ENCODE data around the gene GOLGA7B.

Gene GOLGA7B

DNA sequence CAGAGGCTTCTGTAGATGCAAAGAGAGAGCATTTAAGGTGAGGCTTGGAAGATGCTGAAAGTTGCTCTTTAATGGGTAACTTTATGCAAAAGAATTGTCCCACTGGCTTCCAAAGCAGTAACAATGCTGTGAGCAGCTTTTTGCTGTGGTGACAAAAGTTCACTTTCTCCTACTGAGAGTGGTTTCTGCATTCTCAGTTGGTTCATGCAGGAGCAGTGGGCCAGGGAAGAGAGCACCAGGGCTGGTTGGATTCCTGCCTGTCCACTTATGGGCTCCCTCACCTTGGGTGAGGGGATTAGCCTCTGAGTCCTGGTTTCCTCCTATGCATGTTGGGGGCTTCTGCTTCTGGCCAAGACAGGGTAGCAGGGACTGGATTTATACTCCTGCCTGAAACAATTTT lies 31.1 kb upstream of the GOLGA7B start:
- Histone ChIP-seq H3K4me3 (ENCODE audit: low read depth in 1 of 2, low read length in 2 of 2) (no peak overlapping the region), H3K4me1 (ENCODE audit: control insufficient read depth in 1 of 2, insufficient read depth in 2 of 2, low read length in 2 of 2) (no peaks in the 10 kb centered on the region), H3K36me3 (ENCODE audit: control insufficient read depth in 1 of 2, insufficient read depth in 2 of 2, low read length in 2 of 2) (no peaks in the 10 kb centered on the region), H3K27me3 (ENCODE audit: low read depth, low read length) (no peaks in the 10 kb centered on the region), H3K9me3 (ENCODE audit: control insufficient read depth in 1 of 2, low read length in 2 of 2) (no peaks in the 10 kb centered on the region), H3K27ac (ENCODE audit: low read length) (no peak overlapping the region)

- Histone ChIP-seq H3K36me3 (ENCODE audit: control insufficient read depth in 1 of 2, insufficient read depth in 2 of 2, low read length in 2 of 2) (no peaks in the 10 kb centered on the region), H3K4me3 (ENCODE audit: low read depth in 1 of 2, low read length in 2 of 2) (no peak overlapping the region), H3K27me3 (ENCODE audit: low read depth, low read length) (no peaks in the 10 kb centered on the region), H3K4me1 (ENCODE audit: control insufficient read depth in 1 of 2, insufficient read depth in 2 of 2, low read length in 2 of 2) (no peaks in the 10 kb centered on the region), H3K9me3 (ENCODE audit: control insufficient read depth in 1 of 2, low read length in 2 of 2) (no peaks in the 10 kb centered on the region), H3K27ac (ENCODE audit: low read length) (no peak overlapping the region)
Observed at GRCh38 chr10:97820096-97820704, 29.4 kb upstream of the GOLGA7B start.

GRCh38 chr10:97821308-97822038 lies 28.2 kb upstream of the GOLGA7B start:
- Histone ChIP-seq H3K4me3 (ENCODE audit: low read depth in 1 of 2, low read length in 2 of 2) (no peak overlapping the region), H3K36me3 (ENCODE audit: control insufficient read depth in 1 of 2, insufficient read depth in 2 of 2, low read length in 2 of 2) (no peaks in the 10 kb centered on the region), H3K27me3 (ENCODE audit: low read depth, low read length) (no peaks in the 10 kb centered on the region), H3K9me3 (ENCODE audit: control insufficient read depth in 1 of 2, low read length in 2 of 2) (no peaks in the 10 kb centered on the region), H3K27ac (ENCODE audit: low read length) (no peak overlapping the region), H3K4me1 (ENCODE audit: control insufficient read depth in 1 of 2, insufficient read depth in 2 of 2, low read length in 2 of 2) (no peaks in the 10 kb centered on the region)

DNA sequence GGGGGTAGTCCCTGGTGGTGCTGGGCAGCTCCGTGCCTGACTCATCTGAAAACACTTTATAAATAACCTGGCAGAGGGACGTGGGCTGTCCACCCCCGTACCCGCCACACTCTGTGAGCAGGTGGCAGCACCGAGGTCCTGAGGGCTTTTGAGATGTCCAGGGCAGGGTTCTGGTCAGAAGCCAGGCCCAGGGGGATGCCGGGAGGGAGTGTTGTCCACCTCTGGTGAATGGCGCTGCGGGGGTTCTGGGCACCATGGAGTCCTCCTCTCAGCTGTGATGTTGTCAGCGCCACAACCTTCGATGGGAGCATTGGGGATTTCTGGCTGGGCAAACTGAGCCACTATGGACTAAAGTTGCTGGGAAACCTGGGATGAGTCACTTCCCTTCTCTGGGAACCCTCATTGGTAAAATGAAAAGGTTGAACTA lies 27.4 kb upstream of the GOLGA7B start:
- no peaks in the 10 kb centered on the region for H3K9me3 ChIP-seq (ENCODE audit: control insufficient read depth in 1 of 2, low read length in 2 of 2)
- H3K27ac ChIP-seq (ENCODE audit: low read length): no peak overlapping the region
- H3K4me1 ChIP-seq (ENCODE audit: control insufficient read depth in 1 of 2, insufficient read depth in 2 of 2, low read length in 2 of 2): no peaks in the 10 kb centered on the region
- no peak overlapping the region for H3K4me3 ChIP-seq (ENCODE audit: low read depth in 1 of 2, low read length in 2 of 2)
- H3K36me3 ChIP-seq (ENCODE audit: control insufficient read depth in 1 of 2, insufficient read depth in 2 of 2, low read length in 2 of 2): no peaks in the 10 kb centered on the region
- no peaks in the 10 kb centered on the region for H3K27me3 ChIP-seq (ENCODE audit: low read depth, low read length)

DNA sequence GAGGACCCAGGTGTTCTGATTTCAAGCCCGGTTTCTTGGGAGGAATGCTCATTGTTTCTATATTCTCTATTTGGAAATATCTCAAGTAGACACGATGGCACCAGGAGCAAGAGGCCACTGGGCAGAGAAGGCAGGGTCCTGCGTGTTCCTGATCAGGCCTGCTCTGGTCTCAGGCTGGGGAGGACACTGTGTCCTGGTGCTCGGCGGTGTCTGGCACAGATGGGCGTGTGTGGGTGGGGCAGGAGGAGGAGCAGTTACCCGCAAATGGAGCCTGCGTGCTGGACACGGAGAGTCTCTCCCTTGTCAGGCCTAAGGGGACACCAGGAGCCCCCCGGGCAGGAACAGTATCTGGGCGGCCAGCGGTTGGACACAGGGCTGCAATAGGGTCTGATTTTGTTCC lies 25.9 kb upstream of the GOLGA7B start:
- Histone ChIP-seq H3K27me3 (ENCODE audit: low read depth, low read length) (no peaks in the 10 kb centered on the region), H3K4me3 (ENCODE audit: low read depth in 1 of 2, low read length in 2 of 2) (no peak overlapping the region), H3K9me3 (ENCODE audit: control insufficient read depth in 1 of 2, low read length in 2 of 2) (no peaks in the 10 kb centered on the region), H3K4me1 (ENCODE audit: control insufficient read depth in 1 of 2, insufficient read depth in 2 of 2, low read length in 2 of 2) (no peaks in the 10 kb centered on the region), H3K27ac (ENCODE audit: low read length) (no peak overlapping the region), H3K36me3 (ENCODE audit: control insufficient read depth in 1 of 2, insufficient read depth in 2 of 2, low read length in 2 of 2) (no peaks in the 10 kb centered on the region)

DNA sequence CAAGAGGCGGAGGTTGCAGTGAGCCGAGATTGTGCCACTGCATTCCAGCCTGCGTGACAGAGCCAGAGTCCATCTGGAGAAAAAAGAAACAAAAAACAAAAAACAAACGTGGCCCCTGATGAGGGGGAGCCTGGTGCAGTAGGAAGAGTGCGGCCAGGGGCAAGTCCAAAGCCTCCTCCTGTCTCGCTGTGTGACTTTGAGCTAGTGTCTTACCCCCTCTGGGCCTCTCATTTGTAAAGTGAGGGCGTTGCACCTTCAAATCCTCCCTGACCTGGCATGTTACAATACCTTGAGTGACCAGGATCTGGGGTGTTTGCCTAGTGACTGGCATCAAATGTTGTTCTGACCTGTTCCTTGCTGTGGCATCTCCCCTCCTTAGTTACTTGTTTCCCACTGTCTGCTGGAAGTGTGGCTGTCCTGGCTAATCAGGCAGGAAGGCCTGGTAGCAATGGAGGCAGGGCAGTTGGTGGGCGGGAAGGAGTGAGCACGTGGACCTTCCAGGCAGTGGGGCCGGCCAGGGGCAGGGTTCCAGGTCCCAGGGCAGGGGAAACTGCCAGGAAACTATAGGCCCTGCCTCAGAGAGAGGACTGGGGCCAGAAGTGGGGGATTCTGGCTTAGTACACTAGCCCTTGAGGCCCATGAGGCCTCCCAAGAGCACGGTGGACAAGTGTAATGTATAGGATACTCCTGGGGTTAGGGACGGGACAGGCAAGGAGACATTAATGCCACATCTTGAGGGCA lies 24.5 kb upstream of the GOLGA7B start:
- no peaks in the 10 kb centered on the region for H3K36me3 ChIP-seq (ENCODE audit: control insufficient read depth in 1 of 2, insufficient read depth in 2 of 2, low read length in 2 of 2)
- H3K4me1 ChIP-seq (ENCODE audit: control insufficient read depth in 1 of 2, insufficient read depth in 2 of 2, low read length in 2 of 2): no peaks in the 10 kb centered on the region
- H3K9me3 ChIP-seq (ENCODE audit: control insufficient read depth in 1 of 2, low read length in 2 of 2): no peaks in the 10 kb centered on the region
- H3K4me3 ChIP-seq (ENCODE audit: low read depth in 1 of 2, low read length in 2 of 2): no peak overlapping the region
- no peaks in the 10 kb centered on the region for H3K27me3 ChIP-seq (ENCODE audit: low read depth, low read length)
- H3K27ac ChIP-seq (ENCODE audit: low read length): no peak overlapping the region

GRCh38 chr10:97826892-97827291 lies 22.8 kb upstream of the GOLGA7B start:
- Histone ChIP-seq H3K4me1 (ENCODE audit: control insufficient read depth in 1 of 2, insufficient read depth in 2 of 2, low read length in 2 of 2) (no peaks in the 10 kb centered on the region), H3K36me3 (ENCODE audit: control insufficient read depth in 1 of 2, insufficient read depth in 2 of 2, low read length in 2 of 2) (no peaks in the 10 kb centered on the region), H3K27me3 (ENCODE audit: low read depth, low read length) (peaks cover 7% of the 10 kb centered on the region), H3K9me3 (ENCODE audit: control insufficient read depth in 1 of 2, low read length in 2 of 2) (no peaks in the 10 kb centered on the region), H3K27ac (ENCODE audit: low read length) (no peak overlapping the region), H3K4me3 (ENCODE audit: low read depth in 1 of 2, low read length in 2 of 2) (no peak overlapping the region)

GRCh38 chr10:97827702-97828291 lies 21.8 kb upstream of the GOLGA7B start:
- Histone ChIP-seq H3K4me3 (ENCODE audit: low read depth in 1 of 2, low read length in 2 of 2) (no peak overlapping the region), H3K9me3 (ENCODE audit: control insufficient read depth in 1 of 2, low read length in 2 of 2) (no peaks in the 10 kb centered on the region), H3K27ac (ENCODE audit: low read length) (no peak overlapping the region), H3K36me3 (ENCODE audit: control insufficient read depth in 1 of 2, insufficient read depth in 2 of 2, low read length in 2 of 2) (no peaks in the 10 kb centered on the region), H3K4me1 (ENCODE audit: control insufficient read depth in 1 of 2, insufficient read depth in 2 of 2, low read length in 2 of 2) (no peaks in the 10 kb centered on the region), H3K27me3 (ENCODE audit: low read depth, low read length) (peaks cover 7% of the 10 kb centered on the region)

- no peaks in the 10 kb centered on the region for H3K9me3 ChIP-seq (ENCODE audit: control insufficient read depth in 1 of 2, low read length in 2 of 2)
- H3K27me3 ChIP-seq (ENCODE audit: low read depth, low read length): peaks cover 7% of the 10 kb centered on the region
- no peaks in the 10 kb centered on the region for H3K4me1 ChIP-seq (ENCODE audit: control insufficient read depth in 1 of 2, insufficient read depth in 2 of 2, low read length in 2 of 2)
- H3K36me3 ChIP-seq (ENCODE audit: control insufficient read depth in 1 of 2, insufficient read depth in 2 of 2, low read length in 2 of 2): no peaks in the 10 kb centered on the region
- no peak overlapping the region for H3K4me3 ChIP-seq (ENCODE audit: low read depth in 1 of 2, low read length in 2 of 2)
- no peak overlapping the region for H3K27ac ChIP-seq (ENCODE audit: low read length)
Observed at GRCh38 chr10:97828721-97829120, 20.9 kb upstream of the GOLGA7B start.

DNA sequence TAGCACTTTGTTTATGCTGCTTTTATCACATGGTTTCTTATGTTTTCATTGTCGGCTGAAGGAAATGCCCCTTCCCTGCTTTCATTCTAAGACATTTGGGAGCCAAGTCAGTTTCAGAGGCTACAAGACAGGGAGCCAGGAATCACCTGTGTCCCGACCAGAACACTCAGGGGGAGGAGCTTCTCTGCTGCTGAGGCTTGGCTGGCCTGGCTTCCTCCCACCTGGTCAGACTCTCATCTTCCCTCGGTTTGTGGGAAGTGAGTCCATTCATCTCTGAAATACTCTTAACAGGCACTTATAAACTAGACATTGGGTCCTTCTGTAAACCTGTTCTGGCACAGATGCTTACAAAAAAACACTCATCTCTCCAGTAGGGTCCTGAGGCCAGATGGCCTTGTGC lies 19.6 kb upstream of the GOLGA7B start:
- Histone ChIP-seq H3K4me3 (ENCODE audit: low read depth in 1 of 2, low read length in 2 of 2) (no peak overlapping the region), H3K27me3 (ENCODE audit: low read depth, low read length) (peaks cover 9% of the 10 kb centered on the region), H3K27ac (ENCODE audit: low read length) (no peak overlapping the region), H3K9me3 (ENCODE audit: control insufficient read depth in 1 of 2, low read length in 2 of 2) (no peaks in the 10 kb centered on the region), H3K4me1 (ENCODE audit: control insufficient read depth in 1 of 2, insufficient read depth in 2 of 2, low read length in 2 of 2) (no peaks in the 10 kb centered on the region), H3K36me3 (ENCODE audit: control insufficient read depth in 1 of 2, insufficient read depth in 2 of 2, low read length in 2 of 2) (no peaks in the 10 kb centered on the region)

GRCh38 chr10:97831259-97831658 lies 18.4 kb upstream of the GOLGA7B start:
- H3K27me3 ChIP-seq (ENCODE audit: low read depth, low read length): peaks cover 10% of the 10 kb centered on the region
- no peaks in the 10 kb centered on the region for H3K4me1 ChIP-seq (ENCODE audit: control insufficient read depth in 1 of 2, insufficient read depth in 2 of 2, low read length in 2 of 2)
- no peak overlapping the region for H3K4me3 ChIP-seq (ENCODE audit: low read depth in 1 of 2, low read length in 2 of 2)
- no peak overlapping the region for H3K27ac ChIP-seq (ENCODE audit: low read length)
- H3K36me3 ChIP-seq (ENCODE audit: control insufficient read depth in 1 of 2, insufficient read depth in 2 of 2, low read length in 2 of 2): no peaks in the 10 kb centered on the region
- no peaks in the 10 kb centered on the region for H3K9me3 ChIP-seq (ENCODE audit: control insufficient read depth in 1 of 2, low read length in 2 of 2)
